Neural crest cell (in vitro differentiated cells): Measurements from ENCODE around the gene LZTS3. TPM values are rescaled to one million over a fixed set of nuclear protein-coding genes. Genes with fewer than 3 reads are reported as not detected.

Source experiments
- DNase-seq: peaks from one replicate; pipeline ENCODE4 v3.0.0; 2021; ENCODE audit warnings: low read depth, mixed read lengths, low spot score
- H3K27ac Mint-ChIP-seq: one replicate; pipeline ENCODE4 v1.8.0; 2021; ENCODE audit warnings: mild to moderate bottlenecking, mixed read lengths; ENCODE audit not compliant: unreplicated experiment
- H3K27me3 Mint-ChIP-seq: 2 replicates; pipeline ENCODE4 v1.8.0; 2021; ENCODE audit warnings: low read depth, mild to moderate bottlenecking, mixed read lengths
- H3K36me3 Mint-ChIP-seq: 2 replicates; pipeline ENCODE4 v1.8.0; 2021; ENCODE audit warnings: low read depth, mild to moderate bottlenecking, mixed read lengths
- H3K4me1 Mint-ChIP-seq: 2 replicates; pipeline ENCODE4 v1.8.0; 2021; ENCODE audit warnings: mixed read lengths
- H3K4me3 Mint-ChIP-seq: one replicate; pipeline ENCODE4 v1.8.0; 2021; ENCODE audit warnings: mild to moderate bottlenecking, mixed read lengths
- H3K9me3 Mint-ChIP-seq: 2 replicates; pipeline ENCODE4 v1.8.0; 2021; ENCODE audit warnings: mixed read lengths
- total RNA-seq: library from RNA; stranded (reverse); gene quantifications from 2 replicates; pipeline ENCODE4 v1.2.1, GENCODE V29; 2021
- TF ChIP-seq, protein P1 (sequence below): fragments of 200-600 bp; sonication (generic); conservative IDR thresholded peaks from 2 replicates; pipeline ENCODE4 v1.5.0; 2021; ENCODE audit warnings: antibody characterized with exemption, mild to moderate bottlenecking

The LZTS3 gene
- total RNA-seq, 1 donor from 2014 or later, result 10.8 TPM

DNA sequence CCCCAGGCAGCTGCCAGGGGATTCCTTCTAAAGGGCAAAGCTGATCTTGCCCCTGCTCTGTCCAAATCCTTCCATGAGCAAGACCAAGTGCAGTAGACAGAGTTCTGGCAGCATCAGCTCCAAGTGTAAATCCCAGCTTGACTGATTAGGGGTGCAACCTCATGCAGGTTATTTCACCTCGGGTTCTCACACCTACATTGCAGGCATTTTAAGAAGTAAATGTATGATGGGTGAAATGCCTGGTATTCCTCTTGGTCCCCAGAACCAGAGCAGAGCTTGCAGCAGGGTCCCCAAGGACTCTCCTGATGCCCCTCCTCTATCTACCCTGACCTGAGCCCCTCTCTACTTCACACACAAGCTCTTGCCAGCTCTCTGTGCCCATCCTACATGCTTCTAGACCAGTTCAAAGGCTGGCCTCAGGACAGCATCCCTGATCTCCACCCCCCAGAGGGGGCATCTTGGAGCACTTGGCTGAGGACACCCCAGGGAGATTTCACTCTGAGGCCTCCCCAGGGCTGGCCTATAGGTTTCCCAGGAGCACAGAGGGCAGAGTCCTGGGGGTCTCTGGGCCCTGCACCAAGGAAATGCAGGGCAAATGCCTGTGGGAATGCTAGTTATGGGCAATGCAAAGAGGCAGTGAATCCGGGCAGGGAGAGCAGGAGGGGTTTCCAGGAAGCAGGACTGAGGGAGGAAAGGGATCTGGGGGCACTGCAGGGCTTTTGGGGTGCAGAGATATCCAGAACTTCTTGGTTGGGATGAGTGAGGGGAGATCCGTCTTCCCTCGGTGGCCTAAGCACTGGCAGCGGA lies 1.0 kb downstream of the LZTS3 start:
- TF ChIP-seq, protein P1, sequence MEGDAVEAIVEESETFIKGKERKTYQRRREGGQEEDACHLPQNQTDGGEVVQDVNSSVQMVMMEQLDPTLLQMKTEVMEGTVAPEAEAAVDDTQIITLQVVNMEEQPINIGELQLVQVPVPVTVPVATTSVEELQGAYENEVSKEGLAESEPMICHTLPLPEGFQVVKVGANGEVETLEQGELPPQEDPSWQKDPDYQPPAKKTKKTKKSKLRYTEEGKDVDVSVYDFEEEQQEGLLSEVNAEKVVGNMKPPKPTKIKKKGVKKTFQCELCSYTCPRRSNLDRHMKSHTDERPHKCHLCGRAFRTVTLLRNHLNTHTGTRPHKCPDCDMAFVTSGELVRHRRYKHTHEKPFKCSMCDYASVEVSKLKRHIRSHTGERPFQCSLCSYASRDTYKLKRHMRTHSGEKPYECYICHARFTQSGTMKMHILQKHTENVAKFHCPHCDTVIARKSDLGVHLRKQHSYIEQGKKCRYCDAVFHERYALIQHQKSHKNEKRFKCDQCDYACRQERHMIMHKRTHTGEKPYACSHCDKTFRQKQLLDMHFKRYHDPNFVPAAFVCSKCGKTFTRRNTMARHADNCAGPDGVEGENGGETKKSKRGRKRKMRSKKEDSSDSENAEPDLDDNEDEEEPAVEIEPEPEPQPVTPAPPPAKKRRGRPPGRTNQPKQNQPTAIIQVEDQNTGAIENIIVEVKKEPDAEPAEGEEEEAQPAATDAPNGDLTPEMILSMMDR, result no peak
- Mint-ChIP-seq H3K9me3 (no peaks in the 10 kb centered on the region), H3K27ac (peak overlapping the region; percentile 83), H3K36me3 (no peaks in the 10 kb centered on the region), H3K4me1 (peaks cover 24% of the 10 kb centered on the region), H3K4me3 (peak overlapping the region; percentile 93), H3K27me3 (peaks cover 34% of the 10 kb centered on the region)
- DNase-seq, result no peak

DNA sequence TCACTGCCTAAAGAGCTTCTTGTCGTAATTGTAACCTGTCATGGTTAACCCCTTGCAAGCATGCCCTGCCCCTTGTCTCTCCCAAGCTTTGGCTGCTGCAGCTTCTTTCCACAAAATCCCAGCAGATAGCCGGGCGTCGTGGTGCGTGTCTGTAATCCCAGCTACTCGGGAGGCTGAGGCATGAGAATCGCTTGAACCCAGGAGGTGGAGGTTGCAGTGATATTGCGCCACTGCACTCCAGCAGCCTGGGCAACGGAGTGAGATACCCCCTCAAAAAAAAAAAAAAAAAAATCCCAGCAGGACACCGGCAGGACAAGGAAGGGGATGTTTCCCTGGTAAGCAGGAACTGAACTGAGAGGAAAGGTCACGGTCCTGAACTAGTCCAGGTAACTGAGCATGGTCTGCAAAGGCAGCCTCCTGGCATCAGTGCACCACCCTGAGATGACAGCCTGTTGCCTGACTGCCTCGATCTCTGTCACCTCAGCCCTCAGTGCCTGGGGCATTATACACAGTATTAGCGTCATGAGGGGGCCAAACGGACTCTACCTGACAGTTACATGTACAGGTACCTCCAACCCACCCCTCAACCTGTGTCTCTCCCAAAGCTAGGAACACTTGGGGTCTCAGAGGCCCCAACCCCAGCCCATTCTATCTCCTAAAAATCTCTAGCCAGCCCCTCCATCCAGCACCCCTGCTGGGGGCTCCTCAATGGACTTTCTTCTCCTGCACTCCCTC lies 1.8 kb downstream of the LZTS3 start:
- Mint-ChIP-seq H3K4me1 (peaks cover 24% of the 10 kb centered on the region), H3K9me3 (no peaks in the 10 kb centered on the region), H3K36me3 (no peaks in the 10 kb centered on the region), H3K27ac (peak overlapping the region; percentile 19), H3K4me3 (peak overlapping the region; percentile 93), H3K27me3 (peaks cover 36% of the 10 kb centered on the region)
- TF ChIP-seq, protein P1, result no peak
- no peak for DNase-seq

GRCh38 chr20:3168829-3169590 lies 4.3 kb downstream of the LZTS3 start:
- Mint-ChIP-seq H3K27me3 (peaks cover 26% of the 10 kb centered on the region), H3K4me1 (peaks cover 9% of the 10 kb centered on the region), H3K27ac (no peak overlapping the region), H3K36me3 (no peaks in the 10 kb centered on the region), H3K4me3 (peak overlapping the region; percentile 76), H3K9me3 (no peaks in the 10 kb centered on the region)
- DNase-seq, result no peak
- TF ChIP-seq, protein P1, result no peak

GRCh38 chr20:3168079-3168828 lies 5.1 kb downstream of the LZTS3 start:
- no peaks in the 10 kb centered on the region for H3K9me3 Mint-ChIP-seq
- H3K4me3 Mint-ChIP-seq, result peak overlapping the region; percentile 76
- no peak for DNase-seq
- peaks cover 9% of the 10 kb centered on the region for H3K4me1 Mint-ChIP-seq
- H3K36me3 Mint-ChIP-seq, result no peaks in the 10 kb centered on the region
- H3K27ac Mint-ChIP-seq, result no peak overlapping the region
- H3K27me3 Mint-ChIP-seq, result peaks cover 26% of the 10 kb centered on the region
- TF ChIP-seq, protein P1, result no peak

- H3K36me3 Mint-ChIP-seq, result no peaks in the 10 kb centered on the region
- H3K4me3 Mint-ChIP-seq, result no peak overlapping the region
- no peak for DNase-seq
- H3K4me1 Mint-ChIP-seq, result peaks cover 9% of the 10 kb centered on the region
- TF ChIP-seq, protein P1, result no peak
- H3K27ac Mint-ChIP-seq, result no peak overlapping the region
- no peaks in the 10 kb centered on the region for H3K9me3 Mint-ChIP-seq
- peaks cover 25% of the 10 kb centered on the region for H3K27me3 Mint-ChIP-seq
Observed at GRCh38 chr20:3167738-3168078, 5.6 kb downstream of the LZTS3 start.
